Measurements from ENCODE around the gene LGALS3.

- TF ChIP-seq CTCF (IDR thresholded peaks at IDR 0.05) (no peak), POLR2A (IDR thresholded peaks at IDR 0.05) (no peak)
These were observed 61.8 kb downstream of the LGALS3 start for GRCh38 chr14:55190906-55191202.

Measured in Peyer's patch (tissue), 4 donors.